ENCODE data around the gene PHF10.
"Not testable (repeated sequence)": the region's sequence is repeated elsewhere in the genome, so short reads cannot be mapped to it uniquely, and the experiment has no call there.

PHF10 gene

GRCh38 chr6:169724494-169725124 is at the start of gene PHF10:
Gene PHF10, minus strand, starts transcription at chr6:169724500. Its CDS starts 569 bp downstream, at chr6:169723931.
- DNase-seq (ENCODE audit: low read depth in 2 of 2) = peak in 1 of 2 donors; percentile 61

GRCh38 chr6:169766921-169767736 is 42.8 kb upstream of the PHF10 start:
- DNase-seq (ENCODE audit: low read depth in 2 of 2) = no peak

GRCh38 chr6:169766232-169766631 is 41.9 kb upstream of the PHF10 start:
- no peak for DNase-seq (ENCODE audit: low read depth in 2 of 2)

- DNase-seq (ENCODE audit: low read depth in 2 of 2) = not testable (repeated sequence)
These were observed 41.5 kb upstream of the PHF10 start for GRCh38 chr6:169765789-169766188.

GRCh38 chr6:169763881-169764280 is 39.6 kb upstream of the PHF10 start:
- DNase-seq (ENCODE audit: low read depth in 2 of 2) = no peak

GRCh38 chr6:169763308-169763707 is 39.0 kb upstream of the PHF10 start:
- no peak for DNase-seq (ENCODE audit: low read depth in 2 of 2)

GRCh38 chr6:169755162-169755561 is 30.9 kb upstream of the PHF10 start:
- no peak for DNase-seq (ENCODE audit: low read depth in 2 of 2)

- DNase-seq (ENCODE audit: low read depth in 2 of 2) = no peak
These were observed 27.8 kb upstream of the PHF10 start for GRCh38 chr6:169752074-169752623.

GRCh38 chr6:169751242-169752073 is 27.2 kb upstream of the PHF10 start, which contains the start of the genes DYNLT2 and ERMARD:
Gene DYNLT2, minus strand, starts transcription at chr6:169751572. Its CDS starts 114 bp downstream, at chr6:169751458.
Gene ERMARD, plus strand, starts transcription at chr6:169751622. Its CDS starts 36 bp downstream, at chr6:169751658.
- peak; percentile 73 to 84 for DNase-seq (ENCODE audit: low read depth in 2 of 2)

- DNase-seq (ENCODE audit: low read depth in 2 of 2) = no peak
These were observed 22.3 kb upstream of the PHF10 start for GRCh38 chr6:169746556-169746955.

- DNase-seq (ENCODE audit: low read depth in 2 of 2) = no peak
These were observed 21.1 kb upstream of the PHF10 start for GRCh38 chr6:169745405-169745804.

GRCh38 chr6:169741344-169741743 is 17.0 kb upstream of the PHF10 start:
- no peak for DNase-seq (ENCODE audit: low read depth in 2 of 2)

GRCh38 chr6:169738976-169739529 is 14.8 kb upstream of the PHF10 start:
- no peak for DNase-seq (ENCODE audit: low read depth in 2 of 2)

- DNase-seq (ENCODE audit: low read depth in 2 of 2) = no peak
These were observed 14.1 kb upstream of the PHF10 start for GRCh38 chr6:169738204-169738975.

- no peak for DNase-seq (ENCODE audit: low read depth in 2 of 2)
These were observed 5.7 kb upstream of the PHF10 start for GRCh38 chr6:169729961-169730360.

GRCh38 chr6:169726963-169727362 is 2.7 kb upstream of the PHF10 start:
- DNase-seq (ENCODE audit: low read depth in 2 of 2) = no peak

GRCh38 chr6:169726049-169726400 is 1.7 kb upstream of the PHF10 start:
- no peak for DNase-seq (ENCODE audit: low read depth in 2 of 2)

- peak in 1 of 2 donors; percentile 2 for DNase-seq (ENCODE audit: low read depth in 2 of 2)
These were observed 1.1 kb upstream of the PHF10 start for GRCh38 chr6:169725125-169726048.

GRCh38 chr6:169723991-169724493 is 258 bp downstream of the PHF10 start:
- no peak for DNase-seq (ENCODE audit: low read depth in 2 of 2)

All from stimulated activated CD4-positive, alpha-beta T cell treated with anti-CD3 and anti-CD28 coated beads, Interleukin-1b, Interleukin-23, amount 100 ng/mL, for 1 hour (primary cell).